Mammary epithelial cell (primary cell): ENCODE data around the gene FIBP.

Experiments used
- EZH2 ChIP-seq: IDR thresholded peaks from 2 replicates; pipeline ENCODE4 v1.6.1; 2012; ENCODE audit warnings: low read length, inconsistent platforms, borderline replicate concordance
- TF ChIP-seq, protein P1 (sequence below), 2 donors: IDR thresholded peaks in 1 of 2; conservative IDR thresholded peaks in 1 of 2; 2 replicates each; pipeline ENCODE4 v1.5.1; 2011 to 2012; ENCODE audit warnings: inconsistent platforms in 2 of 2, low read length in 2 of 2, mild to moderate bottlenecking in 2 of 2, control low read depth in 1 of 2, low read depth in 1 of 2; ENCODE audit not compliant: insufficient read depth in 1 of 2; ENCODE audit errors: extremely low read depth in 1 of 2

DNA sequence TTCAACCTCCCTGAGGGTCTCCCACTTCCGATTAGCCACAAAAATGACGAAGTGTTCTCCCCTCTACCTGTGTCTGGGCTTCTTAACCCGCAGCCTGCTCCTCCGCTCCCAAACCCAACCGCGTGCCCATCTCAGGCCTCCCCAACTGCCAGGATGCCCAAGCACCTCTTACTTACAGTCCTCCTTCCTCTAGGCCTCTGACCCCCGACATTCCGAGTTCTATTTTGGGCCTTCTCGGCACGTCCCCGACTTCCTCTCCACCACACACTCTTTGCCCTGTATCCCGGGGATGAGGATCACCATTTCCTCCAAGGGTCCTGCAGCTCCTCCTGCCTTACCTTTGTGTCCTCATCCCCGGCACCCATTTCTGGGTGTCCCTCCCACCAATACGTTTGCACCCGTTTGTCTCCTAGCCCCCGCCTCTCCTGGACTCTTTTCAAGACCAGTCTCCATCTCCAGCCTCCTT is 28.4 kb downstream of the FIBP start:
- TF ChIP-seq EZH2, result no peak
- TF ChIP-seq, protein P1, sequence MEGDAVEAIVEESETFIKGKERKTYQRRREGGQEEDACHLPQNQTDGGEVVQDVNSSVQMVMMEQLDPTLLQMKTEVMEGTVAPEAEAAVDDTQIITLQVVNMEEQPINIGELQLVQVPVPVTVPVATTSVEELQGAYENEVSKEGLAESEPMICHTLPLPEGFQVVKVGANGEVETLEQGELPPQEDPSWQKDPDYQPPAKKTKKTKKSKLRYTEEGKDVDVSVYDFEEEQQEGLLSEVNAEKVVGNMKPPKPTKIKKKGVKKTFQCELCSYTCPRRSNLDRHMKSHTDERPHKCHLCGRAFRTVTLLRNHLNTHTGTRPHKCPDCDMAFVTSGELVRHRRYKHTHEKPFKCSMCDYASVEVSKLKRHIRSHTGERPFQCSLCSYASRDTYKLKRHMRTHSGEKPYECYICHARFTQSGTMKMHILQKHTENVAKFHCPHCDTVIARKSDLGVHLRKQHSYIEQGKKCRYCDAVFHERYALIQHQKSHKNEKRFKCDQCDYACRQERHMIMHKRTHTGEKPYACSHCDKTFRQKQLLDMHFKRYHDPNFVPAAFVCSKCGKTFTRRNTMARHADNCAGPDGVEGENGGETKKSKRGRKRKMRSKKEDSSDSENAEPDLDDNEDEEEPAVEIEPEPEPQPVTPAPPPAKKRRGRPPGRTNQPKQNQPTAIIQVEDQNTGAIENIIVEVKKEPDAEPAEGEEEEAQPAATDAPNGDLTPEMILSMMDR (conservative IDR thresholded peaks at IDR 0.05 in 1 of 2, IDR thresholded peaks at IDR 0.05 in 1 of 2; ENCODE audit: extremely low read depth in 1 of 2, insufficient read depth in 1 of 2, low read depth in 1 of 2, low read length in 2 of 2), result no peak
